Astrocyte of the cerebellum (primary cell): ENCODE data around the gene PRKAR2A.

ENCODE experiments used
- DNase-seq: peaks from one replicate; pipeline ENCODE4 v3.0.0-alpha.2; 2011; ENCODE audit warnings: low read depth
- H3K4me3 ChIP-seq: 2 replicates; pipeline ENCODE4 v1.5.1; 2011; ENCODE audit warnings: mild to moderate bottlenecking, low read depth, low read length, moderate library complexity
- CTCF ChIP-seq: IDR thresholded peaks from 2 replicates; pipeline ENCODE4 v1.5.1; 2012; ENCODE audit warnings: low read length, low read depth, moderate library complexity, mild to moderate bottlenecking; ENCODE audit errors: missing control alignments
- in situ Hi-C: cut with HindIII; loops from 2 replicates; pipeline ENCODE4 v1.10.0; 2017; ENCODE audit warnings: low sequenced_read_pairs

PRKAR2A gene

GRCh38 chr3:48716982-48717746, 130.5 kb downstream of the PRKAR2A start, which contains the start of gene IP6K2:
Gene IP6K2 (minus strand): TSS chr3:48717221. CDS start chr3:48695291, 21,930 bp downstream.
- TF ChIP-seq CTCF: no peak
- peak; percentile 96 for DNase-seq
- H3K4me3 ChIP-seq: peak within 1 kb of the TSS; percentile 100
- in situ Hi-C loops: no loop called here

- peak overlapping the region; percentile 100 for H3K4me3 ChIP-seq
- DNase-seq: no peak
- no peak for TF ChIP-seq CTCF
- in situ Hi-C loops: no loop called here
These were observed 131.1 kb downstream of the PRKAR2A start for GRCh38 chr3:48716508-48716981.

- H3K4me3 ChIP-seq: peak overlapping the region; percentile 100
- in situ Hi-C loops: no loop called here
- TF ChIP-seq CTCF: no peak
- DNase-seq: no peak
These were observed 132.4 kb downstream of the PRKAR2A start for GRCh38 chr3:48715174-48715800.

GRCh38 chr3:48711727-48712126, 135.9 kb downstream of the PRKAR2A start:
- no peak overlapping the region for H3K4me3 ChIP-seq
- TF ChIP-seq CTCF: no peak
- no peak for DNase-seq
- in situ Hi-C loops: no loop called here

GRCh38 chr3:48709051-48709461, 138.6 kb downstream of the PRKAR2A start:
- no peak overlapping the region for H3K4me3 ChIP-seq
- in situ Hi-C loops: no loop called here
- DNase-seq: no peak
- no peak for TF ChIP-seq CTCF

GRCh38 chr3:48708481-48708889, 139.2 kb downstream of the PRKAR2A start:
- in situ Hi-C loops: no loop called here
- TF ChIP-seq CTCF: no peak
- H3K4me3 ChIP-seq: no peak overlapping the region
- DNase-seq: no peak
